Uterus (tissue), 2 donors: ENCODE measurements around the gene ZRANB3.

Source experiments
- CTCF ChIP-seq, 4 experiments: fragments of 200-600 bp in 2 of 4; fragments of 450-650 bp in 2 of 4; sonication (generic) in 2 of 4; IDR thresholded peaks; one replicate each; pipeline ENCODE4 v1.5.1; 2016 to 2019; ENCODE audit warnings: antibody characterized with exemption in 4 of 4, mild to moderate bottlenecking in 2 of 4, moderate library complexity in 1 of 4
- POLR2A ChIP-seq, 2 donors: fragments of 450-650 bp; IDR thresholded peaks; one replicate each; pipeline ENCODE4 v1.6.1; 2016; ENCODE audit warnings: antibody characterized with exemption in 2 of 2, mild to moderate bottlenecking in 1 of 2, moderate library complexity in 1 of 2

- TF ChIP-seq CTCF (IDR thresholded peaks at IDR 0.05), result no peak
- TF ChIP-seq POLR2A (IDR thresholded peaks at IDR 0.05), result no peak
Measured at GRCh38 chr2:135386993-135387392, 144.0 kb downstream of the ZRANB3 start.
